Fibroblast of the aortic adventitia (primary cell): ENCODE measurements around the gene HLF. TPM values are rescaled to one million over a fixed set of nuclear protein-coding genes. Genes with fewer than 3 reads are reported as not detected.

Experiments used
- DNase-seq: peaks from one replicate; pipeline ENCODE4 v3.0.0-alpha.2; 2010; ENCODE audit warnings: low read depth
- H3K4me3 ChIP-seq: 2 replicates; pipeline ENCODE4 v1.5.1; 2011; ENCODE audit warnings: low read depth, mild to moderate bottlenecking, control low read depth, low read length, moderate library complexity
- CTCF ChIP-seq: IDR thresholded peaks from 2 replicates; pipeline ENCODE4 v1.5.1; 2011; ENCODE audit warnings: mild to moderate bottlenecking, low read length, control low read depth, inconsistent platforms; ENCODE audit not compliant: insufficient read depth
- total RNA-seq: library from RNA; depleted of rRNA; stranded (reverse); fragments of >200 nt; gene quantifications from 2 replicates; pipeline ENCODE4 v1.2.3, GENCODE V29; 2012; ENCODE audit warnings: low replicate concordance

The HLF gene
- total RNA-seq, 1 donor, result 4.4 TPM

DNA sequence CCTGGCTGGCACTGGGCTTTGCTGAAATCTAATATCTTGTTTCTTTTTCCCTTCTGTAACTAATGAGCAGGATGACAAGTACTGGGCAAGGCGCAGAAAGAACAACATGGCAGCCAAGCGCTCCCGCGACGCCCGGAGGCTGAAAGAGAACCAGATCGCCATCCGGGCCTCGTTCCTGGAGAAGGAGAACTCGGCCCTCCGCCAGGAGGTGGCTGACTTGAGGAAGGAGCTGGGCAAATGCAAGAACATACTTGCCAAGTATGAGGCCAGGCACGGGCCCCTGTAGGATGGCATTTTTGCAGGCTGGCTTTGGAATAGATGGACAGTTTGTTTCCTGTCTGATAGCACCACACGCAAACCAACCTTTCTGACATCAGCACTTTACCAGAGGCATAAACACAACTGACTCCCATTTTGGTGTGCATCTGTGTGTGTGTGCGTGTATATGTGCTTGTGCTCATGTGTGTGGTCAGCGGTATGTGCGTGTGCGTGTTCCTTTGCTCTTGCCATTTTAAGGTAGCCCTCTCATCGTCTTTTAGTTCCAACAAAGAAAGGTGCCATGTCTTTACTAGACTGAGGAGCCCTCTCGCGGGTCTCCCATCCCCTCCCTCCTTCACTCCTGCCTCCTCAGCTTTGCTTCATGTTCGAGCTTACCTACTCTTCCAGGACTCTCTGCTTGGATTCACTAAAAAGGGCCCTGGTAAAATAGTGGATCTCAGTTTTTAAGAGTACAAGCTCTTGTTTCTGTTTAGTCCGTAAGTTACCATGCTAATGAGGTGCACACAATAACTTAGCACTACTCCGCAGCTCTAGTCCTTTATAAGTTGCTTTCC is 56.0 kb downstream of the HLF start:
- TF ChIP-seq CTCF, result no peak
- DNase-seq, result no peak
- H3K4me3 ChIP-seq, result no peak overlapping the region

GRCh38 chr17:55321427-55322060 is 56.8 kb downstream of the HLF start:
- TF ChIP-seq CTCF, result no peak
- no peak for DNase-seq
- H3K4me3 ChIP-seq, result no peak overlapping the region

- no peak for TF ChIP-seq CTCF
- DNase-seq, result no peak
- H3K4me3 ChIP-seq, result no peak overlapping the region
These were observed 57.8 kb downstream of the HLF start for GRCh38 chr17:55322453-55322985.

- TF ChIP-seq CTCF, result no peak
- no peak overlapping the region for H3K4me3 ChIP-seq
- DNase-seq, result no peak
These were observed 58.9 kb downstream of the HLF start for GRCh38 chr17:55323518-55324295.

DNA sequence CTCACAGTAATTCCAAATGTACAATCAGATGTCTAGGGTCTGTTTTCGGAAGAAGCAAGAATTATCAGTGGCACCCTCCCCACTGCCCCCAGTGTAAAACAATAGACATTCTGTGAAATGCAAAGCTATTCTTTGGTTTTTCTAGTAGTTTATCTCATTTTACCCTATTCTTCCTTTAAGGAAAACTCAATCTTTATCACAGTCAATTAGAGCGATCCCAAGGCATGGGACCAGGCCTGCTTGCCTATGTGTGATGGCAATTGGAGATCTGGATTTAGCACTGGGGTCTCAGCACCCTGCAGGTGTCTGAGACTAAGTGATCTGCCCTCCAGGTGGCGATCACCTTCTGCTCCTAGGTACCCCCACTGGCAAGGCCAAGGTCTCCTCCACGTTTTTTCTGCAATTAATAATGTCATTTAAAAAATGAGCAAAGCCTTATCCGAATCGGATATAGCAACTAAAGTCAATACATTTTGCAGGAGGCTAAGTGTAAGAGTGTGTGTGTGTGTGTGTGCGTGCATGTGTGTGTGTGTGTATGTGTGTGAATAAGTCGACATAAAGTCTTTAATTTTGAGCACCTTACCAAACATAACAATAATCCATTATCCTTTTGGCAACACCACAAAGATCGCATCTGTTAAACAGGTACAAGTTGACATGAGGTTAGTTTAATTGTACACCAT is 59.7 kb downstream of the HLF start:
- no peak for TF ChIP-seq CTCF
- no peak overlapping the region for H3K4me3 ChIP-seq
- DNase-seq, result no peak

GRCh38 chr17:55325406-55325805 is 60.6 kb downstream of the HLF start:
- no peak overlapping the region for H3K4me3 ChIP-seq
- no peak for DNase-seq
- TF ChIP-seq CTCF, result no peak
